Sigmoid colon (tissue), 4 donors: ENCODE measurements around the gene CAMK2N2.

Experiments used
- CTCF ChIP-seq, 4 experiments: fragments of 450-650 bp in 3 of 4; fragments of 200-600 bp in 1 of 4; IDR thresholded peaks; one replicate each; pipeline ENCODE4 v1.5.1; 2016 to 2019; ENCODE audit warnings: antibody characterized with exemption in 4 of 4, mild to moderate bottlenecking in 3 of 4, moderate library complexity in 2 of 4
- POLR2AphosphoS5 ChIP-seq, 4 donors: sonication (generic); formaldehyde crosslinking; IDR thresholded peaks; one replicate each; pipeline ENCODE4 v1.6.1; 2017; ENCODE audit warnings: antibody characterized with exemption in 4 of 4

DNA sequence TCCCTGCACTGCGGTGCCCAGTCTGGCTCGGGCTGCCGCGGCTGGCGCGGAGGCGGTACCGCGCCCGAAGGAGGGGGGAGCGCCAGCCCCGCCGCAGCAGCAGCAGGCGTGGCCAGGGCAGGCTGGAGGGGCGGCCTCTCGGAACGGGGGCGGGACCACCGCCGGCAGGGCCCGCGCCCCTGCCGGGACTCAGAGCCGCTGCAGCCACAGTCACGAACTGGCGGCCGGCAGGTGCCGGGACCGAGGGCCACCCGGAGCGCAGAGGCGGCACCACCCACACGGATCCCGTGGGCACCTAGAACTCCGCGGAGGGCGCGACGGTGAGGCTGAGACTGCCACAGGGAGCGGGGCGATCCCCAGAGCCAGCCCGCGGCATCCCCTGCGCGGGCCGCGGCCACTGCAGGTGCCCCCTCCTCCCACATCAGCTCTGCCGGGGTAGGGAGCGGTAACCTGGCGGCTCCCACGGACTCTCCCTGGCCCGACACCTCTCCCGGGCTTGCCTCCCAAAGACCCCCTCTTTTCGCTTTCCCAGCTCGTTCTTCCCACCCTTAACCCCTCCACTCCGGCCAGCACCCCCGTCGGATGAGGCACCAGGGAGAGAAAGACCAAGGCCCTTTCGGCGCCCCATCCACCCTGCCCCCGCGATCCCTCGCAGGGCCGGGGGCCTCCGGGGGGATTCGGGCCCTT, 31.8 kb downstream of the CAMK2N2 start, which contains the start of gene VWA5B2:
- peak in 1 of 4 experiments; percentile 9 for TF ChIP-seq CTCF (IDR thresholded peaks at IDR 0.05)
- TF ChIP-seq POLR2AphosphoS5 (IDR thresholded peaks at IDR 0.05), result no peak
